ENCODE results near the gene ZNF662. TPM values are rescaled to one million over a fixed set of nuclear protein-coding genes. Genes with fewer than 3 reads are reported as not detected.

The ZNF662 gene
- total RNA-seq, 6 experiments from 2014 or later, result 1.4 to 10.9 (median 3.3) TPM

DNA sequence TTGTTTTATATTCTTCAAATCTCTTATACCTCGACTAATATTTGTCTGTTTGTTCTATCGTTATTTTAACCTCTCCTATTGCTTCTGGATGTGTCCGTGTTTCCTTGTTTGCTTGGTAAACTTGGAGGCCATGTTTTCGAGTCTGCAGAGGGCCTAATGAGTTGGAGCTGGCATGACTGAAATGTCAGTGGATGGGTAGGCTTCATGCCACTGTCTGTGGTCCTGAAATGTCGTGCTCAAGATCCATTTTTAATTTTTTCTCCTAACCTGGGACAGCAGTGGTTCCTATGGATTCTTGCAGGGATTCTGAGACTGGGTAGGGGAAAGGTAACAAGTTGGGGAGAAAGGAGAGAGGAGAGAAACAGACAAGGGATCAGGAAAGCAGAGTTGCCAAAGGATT is 54.3 kb downstream of the ZNF662 start:
- no peak for DNase-seq
- intact Hi-C loops (cut with DNase I), result loop anchor here (5.0 to 10.0 kb wide), 2 partner anchors 125 to 127 kb away; no protein-coding TSS in a partner anchor
- Histone ChIP-seq H3K4me1 (no peaks in the 10 kb centered on the region), H3K27me3 (no peaks in the 10 kb centered on the region), H3K4me3 (no peak overlapping the region), H3K36me3 (no peaks in the 10 kb centered on the region), H3K9me3 (no peaks in the 10 kb centered on the region), H3K27ac (no peak overlapping the region)
- 30% methylated on average over 5 of the region's 5 CpGs for WGBS (ENCODE audit: insufficient coverage, low coverage, low lambda C conversion rate, missing lambda C conversion rate)
- no peak for ATAC-seq
- TF ChIP-seq CTCF (IDR thresholded peaks at IDR 0.05) (no peak), POLR2A (IDR thresholded peaks at IDR 0.05) (no peak)

DNA sequence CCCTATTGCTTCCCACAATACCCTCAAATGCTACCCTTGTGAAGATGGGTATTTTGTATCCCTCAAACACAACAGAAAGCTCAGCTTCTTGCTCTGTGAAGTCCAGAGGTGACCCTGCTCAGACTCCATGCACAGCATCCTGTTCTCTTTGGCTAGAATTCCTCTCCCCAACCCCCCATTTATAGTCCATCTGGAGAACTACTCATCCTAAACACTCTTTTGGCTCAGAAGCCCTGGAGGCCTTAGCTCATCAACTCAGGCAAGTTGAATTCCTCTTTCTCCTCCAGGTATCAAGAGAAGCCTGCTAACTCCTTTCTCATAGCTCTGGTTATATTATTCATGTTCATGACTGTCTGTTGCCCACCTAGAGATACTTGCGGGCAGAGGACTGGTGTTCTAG is 54.8 kb downstream of the ZNF662 start:
- Histone ChIP-seq H3K9me3 (no peaks in the 10 kb centered on the region), H3K4me3 (no peak overlapping the region), H3K4me1 (no peaks in the 10 kb centered on the region), H3K27me3 (no peaks in the 10 kb centered on the region), H3K27ac (no peak overlapping the region), H3K36me3 (no peaks in the 10 kb centered on the region)
- no peak for TF ChIP-seq CTCF (IDR thresholded peaks at IDR 0.05)
- no peak for TF ChIP-seq POLR2A (IDR thresholded peaks at IDR 0.05)
- no peak for ATAC-seq
- intact Hi-C loops (cut with DNase I), result loop anchor here (5.0 to 10.0 kb wide), 2 partner anchors 124 to 127 kb away; no protein-coding TSS in a partner anchor
- 78% methylated on average over 1 of the region's 1 CpG for WGBS (ENCODE audit: insufficient coverage, low coverage, low lambda C conversion rate, missing lambda C conversion rate)
- DNase-seq, result no peak

- H3K4me1 ChIP-seq, result no peaks in the 10 kb centered on the region
- DNase-seq, result no peak
- TF ChIP-seq POLR2A (IDR thresholded peaks at IDR 0.05), result no peak
- TF ChIP-seq CTCF (IDR thresholded peaks at IDR 0.05), result peak; percentile 69 to 82 (median 78)
- no peak overlapping the region for H3K27ac ChIP-seq
- whole genome bisulfite sequencing (ENCODE audit: insufficient coverage, low coverage, low lambda C conversion rate, missing lambda C conversion rate), result 4% methylated on average over 4 of the region's 4 CpGs
- intact Hi-C loops (cut with DNase I), result loop anchor here (5.0 to 10.0 kb wide), 2 partner anchors 123 to 126 kb away; no protein-coding TSS in a partner anchor
- no peak overlapping the region for H3K4me3 ChIP-seq
- ATAC-seq, result peak; percentile 91 to 96 (median 92)
- no peaks in the 10 kb centered on the region for H3K9me3 ChIP-seq
- H3K36me3 ChIP-seq, result no peaks in the 10 kb centered on the region
- no peaks in the 10 kb centered on the region for H3K27me3 ChIP-seq
These were observed 55.7 kb downstream of the ZNF662 start for GRCh38 chr3:42961633-42962032.

DNA sequence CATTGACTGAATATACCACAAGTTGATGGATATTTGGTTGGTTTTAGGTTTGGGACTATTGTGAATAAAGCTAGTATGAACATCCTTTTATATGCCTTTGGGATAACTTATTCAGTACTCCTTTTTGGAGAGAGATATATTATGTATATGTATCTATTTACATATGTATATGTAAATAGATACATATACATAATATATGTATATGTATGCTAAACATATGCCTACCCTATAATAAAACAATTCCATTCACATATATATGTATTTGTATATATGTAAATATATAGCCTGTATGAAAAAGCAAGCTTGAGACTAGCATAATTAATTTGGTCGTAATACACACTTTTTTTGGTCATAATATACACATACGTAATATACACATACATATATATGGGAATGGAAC is 57.3 kb downstream of the ZNF662 start:
- Histone ChIP-seq H3K27me3 (no peaks in the 10 kb centered on the region), H3K4me1 (no peaks in the 10 kb centered on the region), H3K9me3 (no peaks in the 10 kb centered on the region), H3K36me3 (no peaks in the 10 kb centered on the region), H3K4me3 (no peak overlapping the region), H3K27ac (no peak overlapping the region)
- 56% methylated on average over 2 of the region's 2 CpGs for WGBS (ENCODE audit: insufficient coverage, low coverage, low lambda C conversion rate, missing lambda C conversion rate)
- ATAC-seq, result no peak
- TF ChIP-seq CTCF (IDR thresholded peaks at IDR 0.05) (no peak), POLR2A (IDR thresholded peaks at IDR 0.05) (no peak)
- no peak for DNase-seq
- intact Hi-C loops (cut with DNase I), result loop anchor here (5.0 to 10.0 kb wide), 2 partner anchors 122 to 124 kb away; no protein-coding TSS in a partner anchor

Data from right lobe of liver (tissue), 6 donors.